HCT116 (cell line): ENCODE results near the gene TLR5.

Experiments used
- ELF1 ChIP-seq: IDR thresholded peaks from 2 replicates; pipeline ENCODE4 v1.6.1; 2012; ENCODE audit warnings: low read depth, borderline replicate concordance
- RAD21 ChIP-seq: IDR thresholded peaks from 2 replicates; pipeline ENCODE4 v1.6.1; 2012; ENCODE audit warnings: low read depth, mild to moderate bottlenecking
- REST ChIP-seq: IDR thresholded peaks from 2 replicates; pipeline ENCODE4 v1.6.1; 2012; ENCODE audit warnings: low read depth
- ZNF274 ChIP-seq: fragments of 200-500 bp; sonication (Bioruptor generic); IDR thresholded peaks from 2 replicates; pipeline ENCODE4 v1.6.1; 2014; ENCODE audit warnings: mild to moderate bottlenecking, low read depth, low read length, inconsistent platforms
- TF ChIP-seq, protein P1 (sequence below), 3 experiments: fragments of 200-600 bp in 1 of 3; sonication (generic) in 1 of 3; IDR thresholded peaks in 2 of 3; conservative IDR thresholded peaks in 1 of 3; 2 replicates each; pipeline ENCODE4 v1.5.1; 2012 to 2017; ENCODE audit warnings: low read depth in 2 of 3, low read length in 2 of 3, antibody characterized with exemption in 1 of 3, borderline replicate concordance in 1 of 3, control low read depth in 1 of 3, mild to moderate bottlenecking in 1 of 3, mixed read lengths in 1 of 3, mixed run types in 1 of 3, moderate library complexity in 1 of 3; ENCODE audit not compliant: insufficient read depth in 1 of 3

DNA sequence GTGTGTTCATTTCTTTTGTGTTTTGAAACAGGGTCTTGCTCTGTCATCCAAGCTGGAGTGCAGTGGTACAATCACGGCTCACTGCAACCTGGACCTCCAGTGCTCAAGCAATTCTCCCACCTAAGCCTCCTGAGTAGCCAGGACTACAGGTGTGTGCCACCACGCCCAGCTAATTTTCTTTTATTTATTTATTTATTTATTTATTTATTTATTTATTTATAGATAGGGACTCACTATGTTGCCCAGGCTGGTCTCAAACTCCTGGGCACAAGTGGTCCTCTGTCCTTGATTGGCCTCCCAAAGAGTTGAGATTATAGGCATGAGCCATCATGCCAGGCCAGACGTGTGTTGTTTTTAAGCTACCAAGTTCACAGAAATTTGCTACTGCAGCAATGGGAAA lies 43.8 kb upstream of the TLR5 start:
- TF ChIP-seq RAD21 (no peak), ZNF274 (no peak), ELF1 (no peak), REST (no peak)
- TF ChIP-seq, protein P1, sequence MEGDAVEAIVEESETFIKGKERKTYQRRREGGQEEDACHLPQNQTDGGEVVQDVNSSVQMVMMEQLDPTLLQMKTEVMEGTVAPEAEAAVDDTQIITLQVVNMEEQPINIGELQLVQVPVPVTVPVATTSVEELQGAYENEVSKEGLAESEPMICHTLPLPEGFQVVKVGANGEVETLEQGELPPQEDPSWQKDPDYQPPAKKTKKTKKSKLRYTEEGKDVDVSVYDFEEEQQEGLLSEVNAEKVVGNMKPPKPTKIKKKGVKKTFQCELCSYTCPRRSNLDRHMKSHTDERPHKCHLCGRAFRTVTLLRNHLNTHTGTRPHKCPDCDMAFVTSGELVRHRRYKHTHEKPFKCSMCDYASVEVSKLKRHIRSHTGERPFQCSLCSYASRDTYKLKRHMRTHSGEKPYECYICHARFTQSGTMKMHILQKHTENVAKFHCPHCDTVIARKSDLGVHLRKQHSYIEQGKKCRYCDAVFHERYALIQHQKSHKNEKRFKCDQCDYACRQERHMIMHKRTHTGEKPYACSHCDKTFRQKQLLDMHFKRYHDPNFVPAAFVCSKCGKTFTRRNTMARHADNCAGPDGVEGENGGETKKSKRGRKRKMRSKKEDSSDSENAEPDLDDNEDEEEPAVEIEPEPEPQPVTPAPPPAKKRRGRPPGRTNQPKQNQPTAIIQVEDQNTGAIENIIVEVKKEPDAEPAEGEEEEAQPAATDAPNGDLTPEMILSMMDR (IDR thresholded peaks at IDR 0.05 in 2 of 3, conservative IDR thresholded peaks at IDR 0.05 in 1 of 3; ENCODE audit: borderline replicate concordance in 1 of 3, insufficient read depth in 1 of 3, low read depth in 2 of 3, low read length in 2 of 3) = no peak
